GM18526 (cell line): ENCODE measurements around the gene PHACTR3.

Experiments used
- POLR2A ChIP-seq: IDR thresholded peaks from 3 replicates; pipeline ENCODE4 v1.6.1; 2011; ENCODE audit not compliant: insufficient read length; ENCODE audit errors: extremely low read depth

Gene PHACTR3

DNA sequence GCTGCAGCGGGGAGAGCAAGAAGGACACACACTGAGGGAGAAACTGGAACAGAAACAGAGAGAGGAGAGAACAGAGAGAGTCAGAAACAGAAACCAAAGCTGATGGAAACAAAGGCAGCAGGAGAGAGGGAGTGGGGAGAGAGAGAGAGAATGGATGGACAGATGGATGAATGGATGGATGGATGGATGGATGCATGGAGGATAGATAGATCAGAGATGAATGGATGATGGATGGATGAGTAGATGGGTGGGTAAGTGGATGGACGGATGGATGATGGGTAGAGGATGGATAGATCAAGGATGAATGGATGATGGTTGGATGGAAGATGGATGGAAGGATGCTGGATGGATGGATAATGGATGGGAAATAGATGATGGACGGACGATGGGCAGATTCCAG lies 35.0 kb upstream of the PHACTR3 start:
- no peak for TF ChIP-seq POLR2A

- TF ChIP-seq POLR2A, result no peak
These were observed 33.2 kb upstream of the PHACTR3 start for GRCh38 chr20:59571151-59571550.

GRCh38 chr20:59571551-59572314 lies 32.6 kb upstream of the PHACTR3 start:
- no peak for TF ChIP-seq POLR2A

GRCh38 chr20:59572515-59572914 lies 31.8 kb upstream of the PHACTR3 start:
- no peak for TF ChIP-seq POLR2A

DNA sequence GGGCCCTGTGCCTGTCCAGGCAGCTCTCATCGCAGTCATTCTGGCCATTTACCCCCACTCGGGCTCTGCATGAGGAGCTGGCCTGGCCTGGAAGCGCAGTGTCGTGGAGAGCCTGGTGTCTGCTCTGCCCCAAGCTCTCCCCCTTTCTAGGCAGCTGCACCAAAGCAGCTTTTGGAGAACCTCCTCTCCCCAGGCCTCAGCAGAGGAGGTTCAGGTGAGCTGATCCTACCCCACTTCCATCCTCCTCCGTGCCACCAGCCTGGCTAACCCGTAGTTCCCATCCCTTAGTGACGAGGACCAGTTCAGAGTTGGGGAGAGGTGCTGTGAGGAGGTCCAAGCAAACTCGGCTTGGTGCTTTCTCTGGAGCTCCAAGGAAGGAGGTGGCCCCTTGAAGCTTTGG lies 30.5 kb upstream of the PHACTR3 start:
- no peak for TF ChIP-seq POLR2A

GRCh38 chr20:59574308-59574707 lies 30.0 kb upstream of the PHACTR3 start:
- no peak for TF ChIP-seq POLR2A

DNA sequence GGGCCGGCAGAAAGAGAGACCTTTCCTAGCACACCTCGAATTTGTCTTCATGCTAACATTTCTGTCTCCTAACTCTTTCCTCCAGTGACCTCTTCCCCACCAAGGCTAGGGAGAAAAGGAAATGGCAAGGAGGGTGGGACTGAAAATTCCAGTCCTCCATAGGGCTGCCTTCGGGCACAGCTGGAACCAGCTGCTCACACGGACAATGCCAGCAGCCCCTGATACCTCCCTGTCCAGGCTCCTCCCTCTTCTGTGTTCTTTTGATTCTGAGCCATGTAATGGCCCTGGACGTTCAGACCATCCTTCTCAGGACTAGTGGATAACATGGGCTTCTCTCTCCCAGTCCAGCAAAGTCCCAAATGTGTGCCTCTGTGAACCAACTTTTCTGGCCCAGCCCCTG lies 29.1 kb upstream of the PHACTR3 start:
- no peak for TF ChIP-seq POLR2A

DNA sequence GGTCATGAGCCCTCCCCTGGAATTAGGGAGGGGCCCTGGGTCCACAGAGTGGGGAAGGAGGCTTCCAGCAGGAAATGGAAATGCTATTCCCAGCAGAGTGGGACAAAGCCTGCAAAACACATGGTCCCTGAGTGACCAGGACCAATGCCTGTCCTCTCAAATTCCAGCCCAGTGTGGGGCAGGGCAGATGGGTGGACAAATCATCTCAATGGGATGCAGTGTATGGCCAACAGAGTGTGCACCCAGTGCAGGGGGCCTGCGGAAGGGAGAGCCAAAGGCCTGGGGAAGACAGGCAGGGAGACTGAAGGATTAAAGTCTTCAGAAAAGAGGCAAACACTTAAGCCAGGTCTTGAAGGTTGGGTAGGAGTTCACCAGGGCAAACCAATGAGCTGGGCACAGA lies 28.7 kb upstream of the PHACTR3 start:
- TF ChIP-seq POLR2A, result no peak

DNA sequence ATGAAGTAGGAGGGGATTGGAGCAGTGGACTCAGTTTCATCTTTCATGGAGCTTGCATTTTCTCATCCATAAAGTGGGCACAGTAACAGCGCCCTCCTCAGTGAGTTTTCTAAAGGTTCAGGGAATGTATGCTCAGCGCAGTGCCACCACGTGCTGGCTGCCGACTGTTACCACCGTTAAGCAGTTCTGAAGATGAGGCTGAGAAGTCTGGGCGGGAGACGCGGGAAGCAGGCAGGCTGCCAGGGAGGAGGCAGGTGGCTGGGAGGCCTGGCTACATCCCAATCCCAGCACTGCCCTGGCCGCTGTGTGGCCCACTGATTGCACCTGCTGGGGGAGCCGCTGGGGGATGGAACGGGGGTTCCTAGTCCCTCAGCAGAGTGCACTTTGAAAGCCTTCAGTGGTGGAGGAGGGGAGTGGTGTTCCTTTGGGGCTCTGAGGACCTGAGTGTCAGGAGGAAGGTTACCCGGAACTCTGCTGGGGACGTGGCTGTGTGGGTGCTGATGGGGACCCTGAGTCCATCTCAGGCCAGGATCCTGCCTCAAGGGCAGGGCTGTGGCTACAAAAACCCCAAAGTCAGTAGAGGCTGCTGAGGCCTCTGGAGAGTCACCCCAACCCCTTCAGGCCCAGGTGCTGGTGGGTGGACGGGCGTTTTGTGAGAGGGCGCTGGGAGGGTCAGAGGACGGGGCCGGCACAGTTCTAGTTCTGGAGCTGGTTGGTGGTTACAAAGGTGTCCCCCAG lies 28.0 kb upstream of the PHACTR3 start:
- no peak for TF ChIP-seq POLR2A

- no peak for TF ChIP-seq POLR2A
These were observed 27.1 kb upstream of the PHACTR3 start for GRCh38 chr20:59577037-59577808.

- no peak for TF ChIP-seq POLR2A
These were observed 26.4 kb upstream of the PHACTR3 start for GRCh38 chr20:59577809-59578435.

GRCh38 chr20:59578436-59579403 lies 25.6 kb upstream of the PHACTR3 start:
- no peak for TF ChIP-seq POLR2A

DNA sequence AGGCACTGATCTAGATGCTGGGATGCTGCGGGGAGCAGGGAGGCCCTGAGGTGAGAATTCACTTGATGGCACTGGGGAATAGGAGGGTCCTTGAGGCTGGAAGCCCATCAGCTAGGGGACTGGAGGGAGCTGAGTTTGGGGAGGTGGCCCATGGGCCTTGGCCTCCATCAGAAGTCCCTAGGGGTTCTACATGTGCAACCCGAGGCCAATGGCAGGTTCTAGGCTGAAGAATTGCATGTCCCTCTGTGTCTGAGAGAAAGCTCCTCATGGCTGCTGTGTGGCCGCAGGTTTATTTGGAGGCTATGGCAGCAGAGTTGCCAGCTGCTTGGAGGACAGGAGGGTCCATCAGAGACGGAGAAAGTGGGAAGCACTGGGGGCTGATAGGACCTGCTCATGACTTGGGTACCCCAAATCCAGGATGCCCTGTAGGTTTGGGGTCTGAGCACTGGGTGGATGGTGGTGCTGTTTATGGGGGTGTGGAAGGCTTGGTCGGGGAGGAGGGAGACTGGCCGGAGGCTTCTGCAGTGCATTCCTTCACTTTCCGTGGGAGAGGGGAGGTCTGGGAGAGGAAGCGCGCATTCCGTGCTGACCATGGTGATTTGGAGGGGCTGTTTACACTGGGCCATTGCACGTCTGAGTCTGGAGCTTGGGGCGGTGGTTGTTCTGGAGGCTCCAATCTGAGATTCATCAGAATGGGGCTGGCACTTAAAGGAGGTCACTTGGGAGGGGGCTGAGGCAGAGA lies 24.8 kb upstream of the PHACTR3 start:
- TF ChIP-seq POLR2A, result no peak

DNA sequence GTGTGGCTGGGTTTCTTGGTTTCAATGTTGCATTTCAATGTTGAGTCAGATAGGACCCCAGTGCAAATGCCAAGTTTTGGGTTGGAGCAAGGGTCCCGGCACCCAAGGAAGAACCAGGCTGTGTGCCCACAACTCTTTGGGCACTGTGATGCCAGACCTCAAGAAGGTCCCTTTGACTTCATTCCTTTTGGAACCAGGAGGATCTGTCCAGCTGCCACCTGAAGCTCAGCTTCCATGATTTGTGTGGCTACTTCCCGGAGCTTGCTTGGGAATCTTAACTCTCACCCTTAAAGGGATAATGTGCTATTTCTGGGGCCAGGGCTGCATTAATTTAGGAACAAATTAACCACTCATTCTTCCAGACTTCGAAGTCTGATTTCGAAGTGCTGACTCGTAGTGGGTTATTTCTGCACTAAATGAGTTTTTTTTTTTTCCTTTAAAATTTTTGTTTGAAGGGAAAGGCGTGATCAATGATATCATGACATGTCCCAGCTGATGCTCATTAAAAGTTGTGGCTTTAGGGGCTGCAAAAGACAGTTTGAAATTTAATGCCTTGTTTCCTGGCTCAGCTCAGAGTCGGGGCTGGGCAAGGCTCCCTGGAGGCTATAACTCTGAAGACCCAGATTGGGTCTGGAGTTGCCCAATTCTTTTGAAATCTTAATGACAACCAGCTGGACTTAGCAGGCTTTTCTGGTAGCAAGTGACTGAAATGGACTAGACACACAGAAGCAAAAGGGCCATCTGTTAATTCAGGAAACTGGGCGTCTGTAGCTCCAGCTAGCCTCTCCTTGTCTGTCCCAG lies 24.0 kb upstream of the PHACTR3 start:
- TF ChIP-seq POLR2A, result no peak
